Lower leg skin (tissue), 4 donors: ENCODE data around the gene WNT6. TPM values are rescaled to one million over a fixed set of nuclear protein-coding genes. Genes with fewer than 3 reads are reported as not detected.
A peak's percentile ranks its signal among the peaks of the same experiment; 100 is the strongest.

Experiments used
- DNase-seq, 2 donors: peaks; one replicate each; pipeline ENCODE4 v3.0.0-alpha.2; 2019; ENCODE audit warnings: low spot score in 2 of 2
- H3K4me3 ChIP-seq: fragments of 200-600 bp; sonication (generic); 2 replicates; pipeline ENCODE4 v1.5.1; 2017; ENCODE audit warnings: mild to moderate bottlenecking, low read depth; ENCODE audit not compliant: poor library complexity, severe bottlenecking
- CTCF ChIP-seq, 3 donors: fragments of 450-650 bp; IDR thresholded peaks; one replicate each; pipeline ENCODE4 v1.5.1; 2016; ENCODE audit warnings: antibody characterized with exemption in 3 of 3, mild to moderate bottlenecking in 3 of 3, moderate library complexity in 2 of 3
- POLR2A ChIP-seq, 2 donors: fragments of 450-650 bp; IDR thresholded peaks; one replicate each; pipeline ENCODE4 v1.6.1; 2016 to 2017; ENCODE audit warnings: antibody characterized with exemption in 2 of 2, mild to moderate bottlenecking in 1 of 2, moderate library complexity in 1 of 2
- WGBS, 2 donors: methylation state at CpG; one replicate each; pipeline ENCODE4 v1.1.5; 2018; 5-methylcytosine and 5-hydroxymethylcytosine counted together
- intact Hi-C: fragments of 100-400 bp; cut with DNase I; formaldehyde crosslinking; loops from one replicate; pipeline ENCODE4 v1.15.0; 2023; ENCODE audit warnings: low total_unique reads
- total RNA-seq, 4 donors: library from RNA; depleted of rRNA; stranded (reverse); fragments of >200 nt; gene quantifications; one replicate each; pipeline ENCODE4 v1.1.0, GENCODE V29; 2016

Gene WNT6
- total RNA-seq, 4 donors from 2014 or later, result 1.3 to 5.5 (median 3.7) TPM

GRCh38 chr2:218813771-218814460 lies 45.7 kb upstream of the WNT6 start:
- no peak for DNase-seq
- H3K4me3 ChIP-seq, result no peak overlapping the region
- no peak for TF ChIP-seq POLR2A (IDR thresholded peaks at IDR 0.05)
- no peak for TF ChIP-seq CTCF (IDR thresholded peaks at IDR 0.05)
- 65 to 66% methylated on average over 11 of the region's 11 CpGs for WGBS, 2 donors
- intact Hi-C loops, result no loop called here

GRCh38 chr2:218814540-218815243 lies 44.9 kb upstream of the WNT6 start:
- DNase-seq, result peak in 1 of 2 donors; percentile 85
- no peak for TF ChIP-seq CTCF (IDR thresholded peaks at IDR 0.05)
- TF ChIP-seq POLR2A (IDR thresholded peaks at IDR 0.05), result no peak
- intact Hi-C loops, result no loop called here
- WGBS, 2 donors, result 45 to 50% methylated on average over 13 of the region's 13 CpGs
- H3K4me3 ChIP-seq, result no peak overlapping the region

- DNase-seq, result peak in 1 of 2 donors; percentile 57
- H3K4me3 ChIP-seq, result no peak overlapping the region
- 54 to 70% methylated on average over 5 of the region's 5 CpGs for WGBS, 2 donors
- intact Hi-C loops, result no loop called here
- TF ChIP-seq CTCF (IDR thresholded peaks at IDR 0.05) (no peak), POLR2A (IDR thresholded peaks at IDR 0.05) (no peak)
Measured at GRCh38 chr2:218815244-218815637, 44.4 kb upstream of the WNT6 start.

GRCh38 chr2:218815649-218816048 lies 44.0 kb upstream of the WNT6 start:
- no peak for DNase-seq
- TF ChIP-seq CTCF (IDR thresholded peaks at IDR 0.05), result no peak
- TF ChIP-seq POLR2A (IDR thresholded peaks at IDR 0.05), result no peak
- no peak overlapping the region for H3K4me3 ChIP-seq
- WGBS, 2 donors, result 91 to 92% methylated on average over 4 of the region's 4 CpGs
- intact Hi-C loops, result no loop called here

- TF ChIP-seq CTCF (IDR thresholded peaks at IDR 0.05) (no peak), POLR2A (IDR thresholded peaks at IDR 0.05) (no peak)
- WGBS, 2 donors, result 80 to 91% methylated on average over 2 of the region's 2 CpGs
- no peak overlapping the region for H3K4me3 ChIP-seq
- intact Hi-C loops, result no loop called here
- no peak for DNase-seq
Measured at GRCh38 chr2:218816561-218817011, 43.0 kb upstream of the WNT6 start.
